ENCODE results near the gene CTNNA3.

DNA sequence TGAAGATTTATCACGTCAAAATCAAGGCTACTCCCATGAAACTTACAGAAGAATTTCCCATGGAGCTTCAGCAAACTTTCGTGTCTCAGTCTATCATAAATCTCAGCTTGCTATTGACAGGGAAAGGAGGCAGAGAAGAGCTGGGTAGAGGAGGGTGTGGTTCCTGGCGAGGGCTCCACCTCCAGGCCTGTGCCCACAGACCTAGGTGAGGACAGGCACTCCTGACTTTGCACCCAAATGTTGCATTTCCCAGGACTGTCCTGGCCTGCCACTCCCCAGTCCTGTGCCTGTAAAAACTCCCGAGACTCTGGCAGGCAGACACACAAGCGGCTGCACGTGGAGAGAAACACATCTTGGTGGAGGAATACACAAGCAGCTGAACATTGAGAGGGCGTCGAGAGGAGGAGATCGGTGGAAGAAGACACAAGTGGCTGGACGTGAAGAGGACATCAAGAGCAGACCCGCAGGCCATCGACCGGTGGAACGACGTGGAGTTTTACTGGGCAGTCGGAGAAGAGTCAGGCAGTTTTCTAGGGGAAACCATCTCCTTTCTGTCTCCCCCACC, 145.1 kb downstream of the CTNNA3 start:
- TF ChIP-seq, protein P1, sequence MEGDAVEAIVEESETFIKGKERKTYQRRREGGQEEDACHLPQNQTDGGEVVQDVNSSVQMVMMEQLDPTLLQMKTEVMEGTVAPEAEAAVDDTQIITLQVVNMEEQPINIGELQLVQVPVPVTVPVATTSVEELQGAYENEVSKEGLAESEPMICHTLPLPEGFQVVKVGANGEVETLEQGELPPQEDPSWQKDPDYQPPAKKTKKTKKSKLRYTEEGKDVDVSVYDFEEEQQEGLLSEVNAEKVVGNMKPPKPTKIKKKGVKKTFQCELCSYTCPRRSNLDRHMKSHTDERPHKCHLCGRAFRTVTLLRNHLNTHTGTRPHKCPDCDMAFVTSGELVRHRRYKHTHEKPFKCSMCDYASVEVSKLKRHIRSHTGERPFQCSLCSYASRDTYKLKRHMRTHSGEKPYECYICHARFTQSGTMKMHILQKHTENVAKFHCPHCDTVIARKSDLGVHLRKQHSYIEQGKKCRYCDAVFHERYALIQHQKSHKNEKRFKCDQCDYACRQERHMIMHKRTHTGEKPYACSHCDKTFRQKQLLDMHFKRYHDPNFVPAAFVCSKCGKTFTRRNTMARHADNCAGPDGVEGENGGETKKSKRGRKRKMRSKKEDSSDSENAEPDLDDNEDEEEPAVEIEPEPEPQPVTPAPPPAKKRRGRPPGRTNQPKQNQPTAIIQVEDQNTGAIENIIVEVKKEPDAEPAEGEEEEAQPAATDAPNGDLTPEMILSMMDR (IDR thresholded peaks at IDR 0.05), result no peak
- TF ChIP-seq POLR2AphosphoS5 (IDR thresholded peaks at IDR 0.05; ENCODE audit: low read depth, low read length), result no peak
